Lower leg skin (tissue), 3 donors: ENCODE data around the gene CSMD2.

Experiments used
- POLR2A ChIP-seq, 2 donors: fragments of 450-650 bp; IDR thresholded peaks; one replicate each; pipeline ENCODE4 v1.6.1; 2016 to 2017; ENCODE audit warnings: antibody characterized with exemption in 2 of 2, mild to moderate bottlenecking in 1 of 2, moderate library complexity in 1 of 2
- TF ChIP-seq, protein P1 (sequence below), 3 donors: fragments of 450-650 bp; IDR thresholded peaks; one replicate each; pipeline ENCODE4 v1.5.1; 2016; ENCODE audit warnings: antibody characterized with exemption in 3 of 3, mild to moderate bottlenecking in 3 of 3, moderate library complexity in 2 of 3

DNA sequence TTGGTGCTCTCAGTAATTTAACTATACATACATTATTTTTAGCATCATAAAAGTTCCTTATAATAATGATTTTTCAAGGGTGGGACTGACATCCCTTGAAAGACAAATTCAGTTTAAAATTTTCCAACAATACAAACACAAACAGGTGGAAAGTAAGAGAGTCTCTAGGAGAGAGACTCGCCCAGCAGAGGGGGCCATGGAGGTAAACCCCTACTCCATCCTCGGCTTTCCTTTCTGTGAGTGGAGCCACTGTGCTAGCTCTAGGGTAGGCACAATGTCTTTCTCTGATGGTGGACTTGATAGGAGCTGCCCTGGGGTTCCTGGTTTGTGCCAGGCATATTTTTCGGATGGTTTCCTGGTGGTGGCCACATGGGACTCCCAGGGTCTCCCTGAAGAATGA, 8.3 kb downstream of the CSMD2 start:
- TF ChIP-seq, protein P1, sequence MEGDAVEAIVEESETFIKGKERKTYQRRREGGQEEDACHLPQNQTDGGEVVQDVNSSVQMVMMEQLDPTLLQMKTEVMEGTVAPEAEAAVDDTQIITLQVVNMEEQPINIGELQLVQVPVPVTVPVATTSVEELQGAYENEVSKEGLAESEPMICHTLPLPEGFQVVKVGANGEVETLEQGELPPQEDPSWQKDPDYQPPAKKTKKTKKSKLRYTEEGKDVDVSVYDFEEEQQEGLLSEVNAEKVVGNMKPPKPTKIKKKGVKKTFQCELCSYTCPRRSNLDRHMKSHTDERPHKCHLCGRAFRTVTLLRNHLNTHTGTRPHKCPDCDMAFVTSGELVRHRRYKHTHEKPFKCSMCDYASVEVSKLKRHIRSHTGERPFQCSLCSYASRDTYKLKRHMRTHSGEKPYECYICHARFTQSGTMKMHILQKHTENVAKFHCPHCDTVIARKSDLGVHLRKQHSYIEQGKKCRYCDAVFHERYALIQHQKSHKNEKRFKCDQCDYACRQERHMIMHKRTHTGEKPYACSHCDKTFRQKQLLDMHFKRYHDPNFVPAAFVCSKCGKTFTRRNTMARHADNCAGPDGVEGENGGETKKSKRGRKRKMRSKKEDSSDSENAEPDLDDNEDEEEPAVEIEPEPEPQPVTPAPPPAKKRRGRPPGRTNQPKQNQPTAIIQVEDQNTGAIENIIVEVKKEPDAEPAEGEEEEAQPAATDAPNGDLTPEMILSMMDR (IDR thresholded peaks at IDR 0.05): no peak
- no peak for TF ChIP-seq POLR2A (IDR thresholded peaks at IDR 0.05)
